Astrocyte (in vitro differentiated cells and primary cell): ENCODE measurements around the gene OR56B1.

Experiments used
- EZH2 ChIP-seq: IDR thresholded peaks from 2 replicates; pipeline ENCODE4 v1.6.1; 2012; ENCODE audit warnings: mild to moderate bottlenecking, low read length, inconsistent platforms; ENCODE audit not compliant: insufficient read depth
- TF ChIP-seq, protein P1 (sequence below): IDR thresholded peaks from 2 replicates; pipeline ENCODE4 v1.5.1; 2011; ENCODE audit warnings: low read depth, mild to moderate bottlenecking, inconsistent platforms, low read length, moderate library complexity; ENCODE audit not compliant: insufficient read depth

GRCh38 chr11:5703741-5704536 lies 32.3 kb upstream of the OR56B1 start:
- TF ChIP-seq, protein P1, sequence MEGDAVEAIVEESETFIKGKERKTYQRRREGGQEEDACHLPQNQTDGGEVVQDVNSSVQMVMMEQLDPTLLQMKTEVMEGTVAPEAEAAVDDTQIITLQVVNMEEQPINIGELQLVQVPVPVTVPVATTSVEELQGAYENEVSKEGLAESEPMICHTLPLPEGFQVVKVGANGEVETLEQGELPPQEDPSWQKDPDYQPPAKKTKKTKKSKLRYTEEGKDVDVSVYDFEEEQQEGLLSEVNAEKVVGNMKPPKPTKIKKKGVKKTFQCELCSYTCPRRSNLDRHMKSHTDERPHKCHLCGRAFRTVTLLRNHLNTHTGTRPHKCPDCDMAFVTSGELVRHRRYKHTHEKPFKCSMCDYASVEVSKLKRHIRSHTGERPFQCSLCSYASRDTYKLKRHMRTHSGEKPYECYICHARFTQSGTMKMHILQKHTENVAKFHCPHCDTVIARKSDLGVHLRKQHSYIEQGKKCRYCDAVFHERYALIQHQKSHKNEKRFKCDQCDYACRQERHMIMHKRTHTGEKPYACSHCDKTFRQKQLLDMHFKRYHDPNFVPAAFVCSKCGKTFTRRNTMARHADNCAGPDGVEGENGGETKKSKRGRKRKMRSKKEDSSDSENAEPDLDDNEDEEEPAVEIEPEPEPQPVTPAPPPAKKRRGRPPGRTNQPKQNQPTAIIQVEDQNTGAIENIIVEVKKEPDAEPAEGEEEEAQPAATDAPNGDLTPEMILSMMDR, result no peak
- no peak for TF ChIP-seq EZH2
